Uterus (tissue), 2 donors: Measurements from ENCODE around the gene SLC35E1.

Source experiments
- CTCF ChIP-seq, 4 experiments: fragments of 200-600 bp in 2 of 4; fragments of 450-650 bp in 2 of 4; sonication (generic) in 2 of 4; IDR thresholded peaks; one replicate each; pipeline ENCODE4 v1.5.1; 2016 to 2019; ENCODE audit warnings: antibody characterized with exemption in 4 of 4, mild to moderate bottlenecking in 2 of 4, moderate library complexity in 1 of 4
- POLR2A ChIP-seq, 2 donors: fragments of 450-650 bp; IDR thresholded peaks; one replicate each; pipeline ENCODE4 v1.6.1; 2016; ENCODE audit warnings: antibody characterized with exemption in 2 of 2, mild to moderate bottlenecking in 1 of 2, moderate library complexity in 1 of 2

- TF ChIP-seq CTCF (IDR thresholded peaks at IDR 0.05) (no peak), POLR2A (IDR thresholded peaks at IDR 0.05) (no peak)
These were observed 47.8 kb upstream of the SLC35E1 start for GRCh38 chr19:16620018-16620417.
